A549 treated with AZD2906 at 1 μM for 4 hours (cell line): ENCODE measurements around the gene RFWD3. TPM values are rescaled to one million over a fixed set of nuclear protein-coding genes. Genes with fewer than 3 reads are reported as not detected.

Experiments used
- total RNA-seq: library from RNA; stranded (reverse); fragments of 200-300 nt; extraction: Qiagen RNA extraction; gene quantifications from 5 replicates; pipeline ENCODE4 v1.2.3, GENCODE V29; 2022

RFWD3 gene
- 31.2 to 37.9 TPM (median 33.1 TPM) in 5 replicates for total RNA-seq

DNA sequence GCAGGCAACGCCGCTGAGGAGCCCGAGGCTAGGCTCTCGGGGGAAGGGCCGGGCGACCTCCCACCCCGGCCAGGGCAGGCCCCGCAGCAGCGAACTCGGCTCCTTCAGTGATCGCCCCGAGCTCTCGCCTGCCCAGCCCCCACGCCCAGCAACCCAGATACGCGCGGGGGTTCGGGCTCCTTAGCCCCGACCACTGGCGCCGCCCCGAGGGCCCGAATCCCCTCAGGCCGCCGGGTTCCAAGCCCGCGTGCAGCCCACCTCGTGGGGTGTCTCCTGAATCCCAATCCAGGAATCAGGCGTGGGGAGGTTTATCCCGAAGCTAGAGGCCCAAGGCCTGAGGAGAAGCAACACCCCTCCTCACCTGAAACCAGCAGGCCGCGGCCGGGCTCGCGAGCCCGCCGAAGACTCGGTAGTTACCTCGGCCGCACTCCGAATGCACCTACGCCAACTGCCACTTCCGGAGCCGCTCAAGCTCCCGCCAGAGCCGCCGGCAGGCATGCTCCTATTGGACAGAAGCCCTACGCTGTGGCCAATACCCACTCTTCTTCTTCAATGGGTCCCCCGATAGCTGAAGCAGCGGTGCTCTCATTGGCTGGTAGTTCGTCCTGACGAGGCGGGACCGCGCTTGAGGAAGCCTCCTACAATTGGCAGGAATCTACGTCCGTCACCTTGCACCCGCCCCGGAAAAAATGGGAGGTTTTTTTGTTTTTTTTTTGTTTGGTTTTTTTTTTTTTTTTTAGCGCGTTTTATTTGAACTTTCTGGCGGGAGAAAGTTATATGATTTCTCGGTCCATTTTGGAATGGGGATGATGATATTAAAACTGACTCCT is at the start of gene RFWD3:
TSS of gene RFWD3 (minus strand) at position 453 of the 830 bp plus-strand sequence. CDS start 5,428 bp downstream, outside the sequence.

GRCh38 chr16:74700438-74701225 is 34.0 kb upstream of the RFWD3 start, which contains the start of gene MLKL:
MLKL (minus strand) TSS chr16:74700862; CDS start chr16:74695757, 5,105 bp downstream.

DNA sequence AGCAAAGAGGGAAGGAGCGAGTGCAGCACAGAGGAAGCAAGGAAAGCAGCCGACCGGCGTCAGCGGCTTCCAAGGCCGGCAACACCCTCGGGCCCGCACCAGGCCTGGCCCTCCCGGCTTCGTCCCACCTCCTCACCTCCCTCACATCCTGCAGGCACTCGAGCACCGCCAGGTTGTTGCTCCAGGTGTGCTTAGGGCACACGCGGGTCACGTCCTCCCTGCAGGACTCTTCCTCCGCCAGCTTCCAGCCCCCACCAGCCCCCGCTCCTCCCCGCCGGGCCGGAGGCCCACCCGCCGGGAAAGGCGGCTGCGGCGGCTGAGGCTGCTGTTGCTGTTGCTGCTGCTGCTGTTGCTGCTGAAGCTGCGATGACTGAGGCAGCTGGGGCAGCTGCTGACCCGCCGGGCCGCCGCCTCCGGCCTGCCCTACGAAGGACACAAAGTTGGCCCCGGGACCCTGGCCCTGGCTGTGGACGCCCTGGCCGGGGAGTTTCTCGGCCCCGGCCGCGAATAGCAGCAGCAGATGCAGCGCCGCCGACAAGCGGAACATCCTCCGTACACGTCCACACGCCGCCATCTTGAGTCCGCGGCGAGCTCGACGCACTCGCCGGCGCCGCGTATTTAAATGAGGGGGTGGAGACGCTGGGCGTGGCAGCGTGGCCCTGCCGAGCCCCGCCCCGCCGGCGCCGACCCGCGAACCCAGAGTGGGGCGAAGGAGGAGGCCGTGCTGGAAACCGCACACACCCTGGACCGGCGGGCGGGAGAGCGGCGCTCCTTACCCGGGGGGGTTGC is 60.0 kb downstream of the RFWD3 start, which contains the start of gene GLG1:
TSS of gene GLG1 (minus strand) at position 594 of the 789 bp plus-strand sequence. CDS start at position 574, 20 bp downstream.

Other genes starting within 250 kb of the RFWD3 start
- 0.03 to 0.23 TPM (median 0.20 TPM) in 5 replicates for gene CLEC18B, start 245.4 kb downstream of the RFWD3 start, total RNA-seq
- gene GLG1, start 59.8 kb downstream of the RFWD3 start, total RNA-seq = 42.0 to 55.6 TPM (median 50.0 TPM) in 5 replicates
- 39.2 to 45.0 TPM (median 41.1 TPM) in 5 replicates for gene MLKL, start 34.0 kb upstream of the RFWD3 start, total RNA-seq
- 31.4 to 35.7 TPM (median 34.6 TPM) in 5 replicates for gene FA2H, start 107.9 kb upstream of the RFWD3 start, total RNA-seq